GM13977 (cell line): Measurements from ENCODE around the gene FAM13A.

Experiments used
- DNase-seq: peaks from one replicate; pipeline ENCODE4 v3.0.0; 2012; ENCODE audit warnings: low spot score
- CTCF ChIP-seq: IDR thresholded peaks from 2 replicates; pipeline ENCODE4 v1.5.1; 2012; ENCODE audit warnings: mild to moderate bottlenecking, control low read depth; ENCODE audit not compliant: insufficient read depth; ENCODE audit errors: extremely low read depth, missing control alignments
- in situ Hi-C: fragments of 300-500 bp; cut with MboI; formaldehyde crosslinking; loops from one replicate; pipeline ENCODE4 v1.12.0; 2022; ENCODE audit warnings: low sequenced_read_pairs, low pct_unique_long_range_greater_than_20kb, mixed read lengths, inconsistent platforms; ENCODE audit not compliant: unreplicated experiment

The FAM13A gene

GRCh38 chr4:88719381-88719780 lies 337.6 kb downstream of the FAM13A start:
- in situ Hi-C loops = no loop called here
- DNase-seq = no peak
- no peak for TF ChIP-seq CTCF

DNA sequence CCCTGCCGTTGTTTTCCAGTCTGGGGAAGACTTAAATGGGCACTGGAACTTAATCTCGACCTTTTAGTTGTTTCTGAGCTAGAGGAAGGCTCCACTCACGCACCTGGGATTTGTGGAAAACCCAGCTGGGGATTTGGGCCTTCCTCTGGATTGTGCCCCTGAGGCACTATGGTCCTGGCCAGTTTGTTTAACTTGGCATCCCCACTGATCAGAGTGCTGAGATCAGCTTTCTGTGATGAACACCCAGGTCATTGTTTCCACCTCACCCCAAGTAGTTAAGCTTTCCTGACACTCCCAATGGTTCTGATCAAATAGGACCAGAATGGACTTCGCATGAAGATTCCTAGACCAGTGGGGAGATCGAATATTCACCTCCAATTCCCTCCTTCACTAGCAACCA lies 338.9 kb downstream of the FAM13A start:
- in situ Hi-C loops = no loop called here
- no peak for TF ChIP-seq CTCF
- no peak for DNase-seq

DNA sequence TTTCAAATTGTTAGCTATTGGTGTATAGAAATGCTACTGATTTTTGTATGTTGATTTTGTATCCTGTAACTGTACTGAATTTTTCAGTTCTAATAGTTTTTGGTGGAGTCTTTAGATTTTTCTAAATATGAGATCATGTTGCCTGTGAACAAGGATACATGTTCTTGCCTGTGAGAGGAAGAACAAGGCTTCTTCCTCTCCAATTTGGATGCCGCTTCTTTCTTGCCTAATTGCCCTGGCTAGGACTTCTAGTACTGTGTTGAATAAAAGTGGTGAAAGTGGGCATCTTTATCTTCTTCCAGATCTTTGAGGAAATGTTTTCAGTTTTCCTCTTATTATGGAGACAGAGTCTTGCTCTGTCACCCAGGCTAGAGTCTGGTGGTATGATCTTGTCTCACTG lies 343.2 kb downstream of the FAM13A start:
- DNase-seq = no peak

DNA sequence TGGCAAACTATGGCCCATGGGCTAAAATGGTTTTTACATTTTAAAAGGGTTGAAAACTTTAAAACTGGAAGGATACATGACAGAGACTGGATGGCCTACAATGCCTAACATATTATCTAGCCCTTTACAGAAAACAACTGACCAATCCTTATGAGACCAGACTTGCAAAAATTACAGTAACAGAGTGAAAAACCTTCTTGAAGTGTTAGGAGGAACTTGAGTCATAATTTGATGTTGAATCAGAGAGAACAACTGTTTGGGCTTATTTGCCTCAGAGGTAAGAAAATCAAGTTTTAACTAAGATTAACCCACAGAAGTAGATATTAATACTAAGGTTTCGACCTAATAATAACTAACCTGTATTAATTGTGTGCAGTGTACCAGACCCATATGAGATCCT lies 347.0 kb downstream of the FAM13A start:
- in situ Hi-C loops = no loop called here
- DNase-seq = no peak
- no peak for TF ChIP-seq CTCF

More for the DNA sequence above, 343.2 kb downstream of the FAM13A start:
- in situ Hi-C loops = no loop called here
- TF ChIP-seq CTCF = no peak

GRCh38 chr4:88706574-88706973 lies 350.4 kb downstream of the FAM13A start:
- in situ Hi-C loops = no loop called here
- DNase-seq = no peak
- no peak for TF ChIP-seq CTCF

DNA sequence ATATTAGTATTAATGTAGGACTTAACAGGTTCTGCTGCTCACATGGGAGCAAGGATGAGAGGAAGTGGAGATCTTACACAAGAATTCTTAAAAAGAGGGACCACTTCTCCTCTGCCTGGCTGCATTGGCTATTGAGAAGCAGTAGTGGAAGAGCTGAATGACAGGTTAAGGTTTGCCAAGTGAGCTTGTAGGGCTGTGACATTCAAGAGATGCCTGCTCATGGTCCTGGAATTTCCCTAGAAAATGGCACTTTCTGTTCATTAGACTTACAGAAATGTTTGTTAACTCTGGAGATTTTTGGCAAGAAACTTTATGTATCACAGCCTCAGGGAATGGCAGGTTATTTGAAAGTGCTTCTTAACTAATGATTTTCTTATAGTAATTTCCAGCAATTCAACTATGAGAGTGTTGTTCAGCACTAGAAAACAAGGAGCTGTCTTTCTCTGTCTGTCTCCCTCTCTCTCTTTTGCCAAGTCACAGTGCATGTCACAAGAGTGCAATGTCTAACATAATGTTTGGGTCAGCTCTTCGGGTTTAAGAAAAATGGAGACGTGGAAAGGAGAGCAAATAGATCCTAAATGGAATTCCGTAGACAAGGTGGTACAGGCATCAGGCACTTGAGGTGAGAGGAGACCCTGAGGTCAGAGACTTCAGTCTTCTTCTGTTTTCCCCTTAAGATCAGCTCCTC lies 351.0 kb downstream of the FAM13A start:
- TF ChIP-seq CTCF = no peak
- in situ Hi-C loops = no loop called here
- DNase-seq = no peak

GRCh38 chr4:88705223-88705622 lies 351.8 kb downstream of the FAM13A start:
- in situ Hi-C loops = no loop called here
- TF ChIP-seq CTCF = no peak
- DNase-seq = no peak
